IMR-90 (cell line): Measurements from ENCODE around the gene DLK2. TPM values are rescaled to one million over a fixed set of nuclear protein-coding genes. Genes with fewer than 3 reads are reported as not detected.

Experiments used
- ATAC-seq: fragments of 200-7000 bp; cut with Tn5 transposase; 2 replicates; pipeline ENCODE4 v1.9.1; 2020; ENCODE audit warnings: low read depth, mild to moderate bottlenecking, moderate library complexity
- BruUV-seq: library from RNA; stranded (reverse); fragments of 400-500 nt; replicated peaks from 2 replicates; lab custom pipeline; 2021; lab: Mats Ljungman, UMichigan
- CTCF ChIA-PET: fragments of 300-600 bp; formaldehyde crosslinking; extraction: SDS; loops from one replicate; lab custom pipeline; 2021; ENCODE audit warnings: antibody characterized with exemption; lab: Yijun Ruan, JAX
- POLR2A ChIA-PET: fragments of 300-600 bp; sonication (Branson Sonifier 250); formaldehyde crosslinking; loops from one replicate; lab custom pipeline; 2022; ENCODE audit warnings: antibody characterized with exemption; ENCODE audit not compliant: unreplicated experiment; lab: Charles Lee
- DNase-seq: peaks from one replicate; pipeline ENCODE4 v3.0.0; 2013
- H2AFZ ChIP-seq: replicated peaks from 2 replicates; pipeline ENCODE3; 2013; ENCODE audit warnings: low read length, mild to moderate bottlenecking; ENCODE audit not compliant: poor library complexity
- H2AK5ac ChIP-seq: 2 replicates; pipeline ENCODE4 v1.6.1; 2013; ENCODE audit warnings: low read depth, low read length, inconsistent platforms
- H2AK9ac ChIP-seq: replicated peaks from 2 replicates; pipeline ENCODE3; 2013; ENCODE audit warnings: mild to moderate bottlenecking, low read depth, low read length, moderate library complexity; ENCODE audit not compliant: poor library complexity
- H2BK120ac ChIP-seq: 2 replicates; pipeline ENCODE4 v1.6.1; 2013; ENCODE audit warnings: low read depth, low read length, inconsistent platforms
- H2BK15ac ChIP-seq: 3 replicates; pipeline ENCODE4 v1.6.1; 2013; ENCODE audit warnings: low read depth, low read length, inconsistent platforms
- H2BK20ac ChIP-seq: 2 replicates; pipeline ENCODE4 v1.6.1; 2013; ENCODE audit warnings: low read depth, mild to moderate bottlenecking, inconsistent platforms, low read length, moderate library complexity
- H2BK5ac ChIP-seq: 2 replicates; pipeline ENCODE4 v1.6.1; 2013; ENCODE audit warnings: mild to moderate bottlenecking, low read depth, low read length, inconsistent platforms; ENCODE audit not compliant: poor library complexity, severe bottlenecking
- H3K14ac ChIP-seq: replicated peaks from 2 replicates; pipeline ENCODE4 v1.6.1; 2013; ENCODE audit warnings: low read depth, low read length, inconsistent platforms
- H3K18ac ChIP-seq: 2 replicates; pipeline ENCODE4 v1.6.1; 2013; ENCODE audit warnings: low read depth, low read length, control low read depth
- H3K23ac ChIP-seq: 2 replicates; pipeline ENCODE4 v1.6.1; 2013; ENCODE audit warnings: low read depth, low read length, inconsistent platforms
- H3K27ac ChIP-seq: 2 replicates; pipeline ENCODE4 v1.5.1; 2013; ENCODE audit warnings: mild to moderate bottlenecking, control low read depth, low read length; ENCODE audit not compliant: insufficient read depth
- H3K27me3 ChIP-seq: 2 replicates; pipeline ENCODE4 v1.6.1; 2013; ENCODE audit warnings: low read length; ENCODE audit not compliant: control insufficient read depth, insufficient read depth
- H3K36me3 ChIP-seq: 2 replicates; pipeline ENCODE4 v1.6.1; 2013; ENCODE audit warnings: low read length, mixed read lengths; ENCODE audit not compliant: control insufficient read depth, insufficient read depth
- H3K4ac ChIP-seq: 2 replicates; pipeline ENCODE4 v1.6.1; 2013; ENCODE audit warnings: low read depth, low read length, inconsistent platforms
- H3K4me1 ChIP-seq: 2 replicates; pipeline ENCODE4 v1.6.1; 2013; ENCODE audit warnings: low read length, mixed read lengths; ENCODE audit not compliant: control insufficient read depth, insufficient read depth
- H3K4me2 ChIP-seq: 2 replicates; pipeline ENCODE4 v1.6.1; 2013; ENCODE audit warnings: low read depth, mild to moderate bottlenecking, control low read depth, low read length, moderate library complexity
- H3K4me3 ChIP-seq: 2 replicates; pipeline ENCODE4 v1.5.1; 2013; ENCODE audit warnings: low read depth, mild to moderate bottlenecking, control low read depth, low read length, moderate library complexity; ENCODE audit not compliant: insufficient read depth
- H3K56ac ChIP-seq: 2 replicates; pipeline ENCODE4 v1.6.1; 2013; ENCODE audit warnings: low read length, inconsistent platforms; ENCODE audit not compliant: insufficient read depth; ENCODE audit errors: extremely low read depth
- H3K79me1 ChIP-seq, 2 experiments: 2 replicates each; pipeline ENCODE4 v1.6.1; 2013; ENCODE audit warnings: low read length in 2 of 2, inconsistent platforms in 1 of 2, low read depth in 1 of 2
- H3K9ac ChIP-seq: 2 replicates; pipeline ENCODE4 v1.6.1; 2013; ENCODE audit warnings: low read depth, low read length, control low read depth
- H3K9me1 ChIP-seq: 2 replicates; pipeline ENCODE4 v1.6.1; 2013; ENCODE audit warnings: low read length, inconsistent platforms; ENCODE audit not compliant: insufficient read depth
- H3K9me3 ChIP-seq: 2 replicates; pipeline ENCODE4 v1.6.1; 2013; ENCODE audit warnings: low read length; ENCODE audit not compliant: control insufficient read depth, insufficient read depth
- H4K20me1 ChIP-seq: 2 replicates; pipeline ENCODE4 v1.6.1; 2013; ENCODE audit warnings: low read length, inconsistent platforms; ENCODE audit not compliant: insufficient read depth
- H4K5ac ChIP-seq: 2 replicates; pipeline ENCODE4 v1.6.1; 2013; ENCODE audit warnings: mild to moderate bottlenecking, low read depth, low read length, control low read depth
- H4K8ac ChIP-seq, 2 experiments: 2 replicates each; pipeline ENCODE4 v1.6.1; 2013; ENCODE audit warnings: low read depth in 2 of 2, low read length in 2 of 2, control low read depth in 1 of 2, inconsistent platforms in 1 of 2
- H4K91ac ChIP-seq: 2 replicates; pipeline ENCODE4 v1.6.1; 2013; ENCODE audit warnings: low read depth, low read length, inconsistent platforms; ENCODE audit not compliant: insufficient read depth
- MXI1 ChIP-seq: IDR thresholded peaks from 2 replicates; pipeline ENCODE4 v1.6.1; 2012; ENCODE audit warnings: low read depth, mild to moderate bottlenecking, low read length, moderate library complexity, borderline replicate concordance
- RAD21 ChIP-seq: IDR thresholded peaks from 2 replicates; pipeline ENCODE4 v1.6.1; 2012; ENCODE audit warnings: low read length, improper control_type of control experiment
- SMC3 ChIP-seq: fragments of 150-350 bp; IDR thresholded peaks from 2 replicates; pipeline ENCODE4 v1.6.1; 2016; ENCODE audit warnings: low read depth, mild to moderate bottlenecking, antibody characterized with exemption, low read length, moderate library complexity
- WGBS, 2 experiments: methylation state at CpG; one replicate each; pipeline versions ENCODE4 v1.1.5 to v1.1.7; 2013; ENCODE audit warnings: missing lambda C conversion rate in 2 of 2; ENCODE audit not compliant: insufficient read length in 1 of 2; ENCODE audit errors: extremely low coverage in 2 of 2; 5-methylcytosine and 5-hydroxymethylcytosine counted together
- dilution Hi-C: fragments of 300-500 bp; cut with HindIII; formaldehyde crosslinking; loops from one replicate; pipeline ENCODE4 v1.14.3; 2018; ENCODE audit warnings: low sequenced_read_pairs; ENCODE audit not compliant: unreplicated experiment
- in situ Hi-C: fragments of 300-500 bp; cut with MboI; formaldehyde crosslinking; loops from 3 replicates; pipeline ENCODE4 v1.14.3; 2019; ENCODE audit warnings: low sequenced_read_pairs, inconsistent platforms, mixed read lengths
- intact Hi-C: fragments of 100-400 bp; cut with micrococcal nuclease; formaldehyde crosslinking; loops from 2 replicates; pipeline ENCODE4 v1.10.0; 2022
- polyA plus RNA-seq, 3 experiments: library from polyadenylated mRNA; depleted of rRNA; stranded (reverse); fragments of >200 nt; gene quantifications; 2 replicates each; pipeline ENCODE4 v1.2.3, GENCODE V29; 2012; ENCODE audit warnings: low replicate concordance in 1 of 3
- total RNA-seq: library from RNA; depleted of rRNA; stranded (reverse); fragments of >200 nt; gene quantifications from 2 replicates; pipeline ENCODE4 v1.2.3, GENCODE V29; 2012

DLK2 gene
- total and polyA plus RNA-seq, 2 of the 4 experiments (the other 2 are of a cell fraction), result 0.90 to 2.8 TPM

DNA sequence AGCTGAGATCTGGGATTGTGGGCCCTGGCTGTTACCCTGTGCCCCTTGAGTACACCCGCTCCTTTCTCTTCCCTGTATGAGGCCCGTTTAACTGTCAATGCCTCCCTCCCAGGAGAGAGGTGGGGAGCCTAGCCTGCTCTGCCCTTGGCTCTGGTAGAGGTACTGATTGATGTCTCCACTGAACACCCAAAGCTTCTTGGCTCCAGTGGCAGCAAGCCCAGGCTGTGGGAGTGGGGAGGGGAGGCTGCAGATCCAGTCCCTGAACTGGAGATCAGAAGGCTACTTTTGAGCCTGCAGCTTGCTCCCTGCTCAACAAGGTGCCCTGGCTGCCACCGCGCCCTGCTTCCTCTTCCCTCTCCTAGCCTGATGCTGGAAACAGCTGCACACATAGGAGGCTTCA, 47.3 kb upstream of the DLK2 start:
- Histone ChIP-seq H3K18ac (no peak overlapping the region), H4K91ac (no peak overlapping the region), H3K79me1 (peaks cover 6 to 7% of the 10 kb centered on the region in 2 experiments; a peak in 1 of 4 replicates), H2BK15ac (no peak overlapping the region), H3K4ac (no peak overlapping the region), H4K5ac (no peak overlapping the region), H2AK9ac (no peak overlapping the region), H3K14ac (no peak overlapping the region), H2BK5ac (no peak overlapping the region), H4K8ac (no peak overlapping the region), H3K4me3 (no peak overlapping the region), H3K4me1 (no peaks in the 10 kb centered on the region), H2BK120ac (no peak overlapping the region), H2AFZ (no peak overlapping the region), H4K20me1 (0 out of 2 replicates have a peak, but pooled peaks cover 3% of the 10 kb centered on the region), H3K9me1 (no peaks in the 10 kb centered on the region), H2BK20ac (no peak overlapping the region), H3K56ac (no peak overlapping the region), H2AK5ac (no peak overlapping the region), H3K27ac (no peak overlapping the region), H3K9me3 (no peaks in the 10 kb centered on the region), H3K27me3 (no peaks in the 10 kb centered on the region), H3K9ac (no peak overlapping the region), H3K36me3 (peaks cover 64% of the 10 kb centered on the region), H3K4me2 (no peak overlapping the region), H3K23ac (no peak overlapping the region)
- TF ChIP-seq SMC3, result no peak
- TF ChIP-seq RAD21, result no peak
- TF ChIP-seq MXI1, result no peak
- POLR2A ChIA-PET, result no interaction called here
- BruUV-seq, result no TSS peak
- intact Hi-C loops (no loop called here), dilution Hi-C loops (no loop called here), in situ Hi-C loops (no loop called here)
- no CpG with 5 or more reads among the region's 4 CpGs for WGBS, 2 experiments
- CTCF ChIA-PET, result no interaction called here
- ATAC-seq, result no peak
- no peak for DNase-seq
